ENCODE data around the gene POLR1A. TPM values are rescaled to one million over a fixed set of nuclear protein-coding genes. Genes with fewer than 3 reads are reported as not detected.

POLR1A gene
- total and polyA plus RNA-seq, 10 donors = 1.8 to 39.0 (median 20.1) TPM

DNA sequence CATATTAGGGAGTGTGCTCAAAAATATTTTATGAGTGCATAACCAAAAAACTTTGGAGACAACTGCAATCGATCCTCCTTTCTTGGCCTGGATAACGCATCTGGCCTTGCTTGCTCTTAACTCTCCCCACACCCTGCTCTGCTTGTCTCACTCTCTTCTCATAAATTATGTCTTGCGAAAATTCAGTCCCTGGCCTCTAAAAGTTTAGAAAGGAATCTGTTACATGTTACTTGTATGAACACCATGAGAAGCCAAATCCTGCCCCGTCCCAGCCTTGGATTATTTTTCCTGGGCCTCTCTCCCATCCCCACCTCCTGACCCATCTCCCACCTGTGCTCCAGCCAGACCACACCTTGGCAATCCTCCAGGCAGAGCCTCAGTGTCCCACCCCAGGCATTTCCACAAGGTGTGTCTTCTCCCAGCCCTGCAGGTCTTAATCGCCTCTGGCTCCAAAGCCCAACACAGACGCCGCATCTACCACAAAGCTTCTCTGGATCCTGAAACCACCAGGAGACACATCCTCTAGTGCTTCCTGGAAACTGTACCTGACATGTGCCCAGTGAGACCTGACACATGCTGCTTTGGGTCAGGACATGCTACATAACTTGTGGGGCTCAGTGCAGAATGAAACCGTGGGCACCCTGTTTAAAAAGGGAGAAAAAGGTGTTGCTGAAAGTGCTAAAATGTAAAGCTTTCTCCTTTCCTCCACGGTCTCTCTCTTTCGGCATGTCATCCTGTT, 117.3 kb downstream of the POLR1A start:
- H3K4me3 ChIP-seq = no peak overlapping the region
- TF ChIP-seq POLR2AphosphoS5 (IDR thresholded peaks at IDR 0.05) = no peak
- TF ChIP-seq POLR2A (IDR thresholded peaks at IDR 0.05) = no peak
- TF ChIP-seq, protein P1, sequence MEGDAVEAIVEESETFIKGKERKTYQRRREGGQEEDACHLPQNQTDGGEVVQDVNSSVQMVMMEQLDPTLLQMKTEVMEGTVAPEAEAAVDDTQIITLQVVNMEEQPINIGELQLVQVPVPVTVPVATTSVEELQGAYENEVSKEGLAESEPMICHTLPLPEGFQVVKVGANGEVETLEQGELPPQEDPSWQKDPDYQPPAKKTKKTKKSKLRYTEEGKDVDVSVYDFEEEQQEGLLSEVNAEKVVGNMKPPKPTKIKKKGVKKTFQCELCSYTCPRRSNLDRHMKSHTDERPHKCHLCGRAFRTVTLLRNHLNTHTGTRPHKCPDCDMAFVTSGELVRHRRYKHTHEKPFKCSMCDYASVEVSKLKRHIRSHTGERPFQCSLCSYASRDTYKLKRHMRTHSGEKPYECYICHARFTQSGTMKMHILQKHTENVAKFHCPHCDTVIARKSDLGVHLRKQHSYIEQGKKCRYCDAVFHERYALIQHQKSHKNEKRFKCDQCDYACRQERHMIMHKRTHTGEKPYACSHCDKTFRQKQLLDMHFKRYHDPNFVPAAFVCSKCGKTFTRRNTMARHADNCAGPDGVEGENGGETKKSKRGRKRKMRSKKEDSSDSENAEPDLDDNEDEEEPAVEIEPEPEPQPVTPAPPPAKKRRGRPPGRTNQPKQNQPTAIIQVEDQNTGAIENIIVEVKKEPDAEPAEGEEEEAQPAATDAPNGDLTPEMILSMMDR (IDR thresholded peaks at IDR 0.05 in 8 of 11, conservative IDR thresholded peaks at IDR 0.05 in 3 of 11) = no peak
- WGBS, 5 donors = 77 to 89% (median 85%) methylated on average over 10 of the region's 10 CpGs
- H3K9me3 ChIP-seq = no peaks in the 10 kb centered on the region
- H3K4me1 ChIP-seq = peaks cover under 1 to 17% (median 8%) of the 10 kb centered on the region in 6 donors
- intact Hi-C loops (cut with DNase I; ENCODE audit: low total_unique reads) = no loop called here
- no peak for DNase-seq
- no peaks in the 10 kb centered on the region for H3K27me3 ChIP-seq (replicated peaks in 1 of 7)
- H3K36me3 ChIP-seq = no peaks in the 10 kb centered on the region
- H3K27ac ChIP-seq = peak overlapping the region in 6 of 8 donors; percentile 48 to 70 (median 60)

DNA sequence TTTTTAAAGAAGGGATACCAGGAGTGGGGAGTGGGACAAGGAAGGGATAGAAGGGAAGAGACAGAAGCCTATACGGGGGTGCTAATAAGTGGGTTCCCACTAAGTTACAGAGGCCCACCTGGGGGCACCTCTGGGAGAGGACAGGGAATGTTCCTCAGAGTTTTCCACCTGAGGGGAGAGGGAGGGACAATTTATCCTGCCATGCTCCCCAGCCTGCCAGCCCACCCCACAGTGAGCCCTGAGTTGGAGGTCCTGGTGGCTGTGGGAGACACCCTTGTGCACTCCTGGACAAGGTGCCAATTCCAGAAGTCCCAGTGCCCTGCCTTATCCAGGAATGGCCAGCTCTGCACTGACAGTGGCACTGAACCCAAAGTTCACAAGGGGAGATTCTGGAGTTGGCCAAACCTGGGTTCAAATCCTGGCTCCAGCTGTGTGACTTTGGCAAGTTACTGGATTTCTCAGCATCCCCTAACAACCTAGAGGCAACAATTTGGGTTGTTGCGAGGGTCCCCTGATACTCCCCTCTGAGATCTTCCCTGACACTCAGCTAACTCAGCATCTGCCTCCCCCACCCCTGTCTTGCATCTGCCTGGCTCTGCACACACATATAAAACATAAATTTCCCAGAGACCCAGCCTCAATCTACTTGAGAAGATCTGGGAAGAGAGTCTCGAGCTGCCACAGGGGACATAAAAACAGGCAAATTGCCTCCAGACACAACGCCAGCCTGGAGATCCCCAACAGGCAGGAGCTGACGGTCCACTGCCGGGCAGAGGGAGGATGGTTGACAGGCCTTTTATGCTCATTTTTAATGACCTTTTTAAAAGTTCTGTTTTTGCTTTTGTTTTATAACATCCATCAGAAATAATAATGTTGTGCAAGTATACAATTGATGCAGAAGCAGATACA, 118.2 kb downstream of the POLR1A start:
- WGBS, 5 donors = 73 to 93% (median 85%) methylated on average over 6 of the region's 6 CpGs
- Histone ChIP-seq H3K4me1 (peaks cover 0 to 8% (median under 1%) of the 10 kb centered on the region in 6 donors), H3K9me3 (no peaks in the 10 kb centered on the region), H3K27me3 (replicated peaks in 1 of 7) (no peaks in the 10 kb centered on the region), H3K27ac (peak overlapping the region in 7 of 8 donors; percentile 39 to 70 (median 57)), H3K4me3 (no peak overlapping the region), H3K36me3 (no peaks in the 10 kb centered on the region)
- DNase-seq = no peak
- intact Hi-C loops (cut with DNase I; ENCODE audit: low total_unique reads) = no loop called here
- TF ChIP-seq, protein P1 (IDR thresholded peaks at IDR 0.05 in 8 of 11, conservative IDR thresholded peaks at IDR 0.05 in 3 of 11) = no peak
- TF ChIP-seq POLR2AphosphoS5 (IDR thresholded peaks at IDR 0.05) (no peak), POLR2A (IDR thresholded peaks at IDR 0.05) (no peak)

DNA sequence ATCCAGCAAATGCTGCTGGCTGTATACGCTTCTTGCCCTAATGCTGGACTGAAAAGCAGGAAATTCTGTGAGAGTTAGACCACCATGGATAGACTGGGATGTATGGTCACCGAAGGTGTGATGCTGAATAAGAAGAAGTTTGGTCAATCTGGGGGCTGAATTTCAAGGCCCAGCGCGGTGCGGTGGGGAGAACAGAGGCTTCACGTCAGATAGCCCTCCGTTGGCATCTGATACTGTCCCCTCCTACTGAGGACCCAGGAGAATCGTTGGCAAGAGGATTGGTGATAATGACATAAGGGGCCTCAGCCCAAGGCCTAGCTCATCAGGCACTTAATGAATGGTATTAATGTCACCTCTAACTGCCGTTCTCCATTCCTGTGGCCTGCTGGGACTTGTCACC, 119.6 kb downstream of the POLR1A start:
- peaks cover 0 to 8% (median 0%) of the 10 kb centered on the region in 6 donors for H3K4me1 ChIP-seq
- intact Hi-C loops (cut with DNase I; ENCODE audit: low total_unique reads) = no loop called here

More for the DNA sequence above, 119.6 kb downstream of the POLR1A start:
- no peak for DNase-seq
- H3K27me3 ChIP-seq (replicated peaks in 1 of 7) = no peaks in the 10 kb centered on the region
- TF ChIP-seq POLR2AphosphoS5 (IDR thresholded peaks at IDR 0.05) (no peak), POLR2A (IDR thresholded peaks at IDR 0.05) (no peak)
- TF ChIP-seq, protein P1 (IDR thresholded peaks at IDR 0.05 in 8 of 11, conservative IDR thresholded peaks at IDR 0.05 in 3 of 11) = no peak
- H3K4me3 ChIP-seq = no peak overlapping the region
- H3K9me3 ChIP-seq = no peaks in the 10 kb centered on the region
- no peak overlapping the region for H3K27ac ChIP-seq
- WGBS, 5 donors = 93 to 99% (median 95%) methylated on average over 9 of the region's 9 CpGs
- no peaks in the 10 kb centered on the region for H3K36me3 ChIP-seq
